ENCODE measurements around the gene RTRAF. TPM values are rescaled to one million over a fixed set of nuclear protein-coding genes. Genes with fewer than 3 reads are reported as not detected.
A peak's percentile ranks its signal among the peaks of the same experiment; 100 is the strongest.

RTRAF gene
- total and polyA plus RNA-seq, 9 donors, result 47.4 to 223 (median 157) TPM

DNA sequence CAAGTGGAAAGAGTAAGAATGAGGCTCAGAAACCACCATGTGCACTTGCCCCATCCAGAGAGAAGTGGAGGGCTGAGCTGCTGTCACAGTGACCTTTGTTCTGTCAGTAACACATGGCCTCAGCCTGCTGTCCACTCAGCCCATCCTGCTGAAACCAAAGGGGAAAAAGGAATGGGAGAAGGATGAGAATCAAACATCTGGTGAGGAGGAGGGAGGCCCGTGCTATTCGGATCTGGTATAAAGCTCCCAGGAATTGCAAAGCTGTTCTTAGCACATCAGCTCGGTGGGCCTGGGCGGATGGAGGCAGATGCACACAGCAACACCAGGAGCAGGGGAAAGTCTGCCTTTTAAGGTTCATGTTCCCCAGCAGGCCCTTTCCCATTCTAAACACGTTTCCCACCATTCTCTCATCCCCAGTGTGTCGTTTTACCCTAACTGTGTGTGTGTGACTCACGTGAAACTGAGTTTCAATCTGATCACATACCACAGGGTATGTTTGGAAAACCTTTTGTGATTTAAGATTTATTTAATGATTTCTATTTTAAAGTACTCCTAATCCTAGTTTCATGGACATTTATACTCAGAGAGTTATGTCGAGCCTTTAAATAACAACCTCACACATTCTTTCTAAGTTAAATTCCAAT is 36.8 kb downstream of the RTRAF start:
- Histone ChIP-seq H3K27ac (no peak overlapping the region), H3K9me3 (no peaks in the 10 kb centered on the region), H3K36me3 (no peaks in the 10 kb centered on the region), H3K27me3 (no peaks in the 10 kb centered on the region), H3K4me3 (no peak overlapping the region), H3K4me1 (ENCODE audit: insufficient read depth) (peaks cover 14% of the 10 kb centered on the region)
- intact Hi-C loops (cut with DNase I), result no loop called here
- DNase-seq, result no peak
- WGBS, 3 donors, result 78 to 84% (median 78%) methylated on average over 8 of the region's 8 CpGs
- TF ChIP-seq EP300 (IDR thresholded peaks at IDR 0.05) (no peak), POLR2A (IDR thresholded peaks at IDR 0.05) (no peak)
- TF ChIP-seq, protein P1, sequence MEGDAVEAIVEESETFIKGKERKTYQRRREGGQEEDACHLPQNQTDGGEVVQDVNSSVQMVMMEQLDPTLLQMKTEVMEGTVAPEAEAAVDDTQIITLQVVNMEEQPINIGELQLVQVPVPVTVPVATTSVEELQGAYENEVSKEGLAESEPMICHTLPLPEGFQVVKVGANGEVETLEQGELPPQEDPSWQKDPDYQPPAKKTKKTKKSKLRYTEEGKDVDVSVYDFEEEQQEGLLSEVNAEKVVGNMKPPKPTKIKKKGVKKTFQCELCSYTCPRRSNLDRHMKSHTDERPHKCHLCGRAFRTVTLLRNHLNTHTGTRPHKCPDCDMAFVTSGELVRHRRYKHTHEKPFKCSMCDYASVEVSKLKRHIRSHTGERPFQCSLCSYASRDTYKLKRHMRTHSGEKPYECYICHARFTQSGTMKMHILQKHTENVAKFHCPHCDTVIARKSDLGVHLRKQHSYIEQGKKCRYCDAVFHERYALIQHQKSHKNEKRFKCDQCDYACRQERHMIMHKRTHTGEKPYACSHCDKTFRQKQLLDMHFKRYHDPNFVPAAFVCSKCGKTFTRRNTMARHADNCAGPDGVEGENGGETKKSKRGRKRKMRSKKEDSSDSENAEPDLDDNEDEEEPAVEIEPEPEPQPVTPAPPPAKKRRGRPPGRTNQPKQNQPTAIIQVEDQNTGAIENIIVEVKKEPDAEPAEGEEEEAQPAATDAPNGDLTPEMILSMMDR (IDR thresholded peaks at IDR 0.05), result no peak

DNA sequence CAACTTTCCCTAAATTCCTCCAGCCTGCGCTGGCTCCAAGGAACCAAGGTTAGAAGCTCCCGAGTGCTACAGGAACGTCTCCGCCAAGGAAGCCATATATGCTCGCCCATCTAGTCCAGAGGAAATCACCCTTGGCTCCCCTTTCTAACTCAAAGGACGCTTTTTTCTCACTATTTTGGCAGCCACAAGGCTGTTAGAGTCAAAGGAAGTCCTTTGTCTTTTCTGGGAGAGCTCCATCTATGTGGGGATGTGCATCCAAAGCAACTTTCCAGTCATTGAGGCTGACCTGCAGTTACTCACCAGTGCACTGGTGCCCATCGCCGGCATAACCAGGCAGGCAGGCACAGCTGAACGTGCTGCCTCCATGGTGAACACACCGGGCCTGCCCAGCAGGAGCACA is 37.6 kb downstream of the RTRAF start:
- TF ChIP-seq EP300 (IDR thresholded peaks at IDR 0.05), result no peak
- TF ChIP-seq, protein P1 (IDR thresholded peaks at IDR 0.05), result no peak
- TF ChIP-seq POLR2A (IDR thresholded peaks at IDR 0.05), result no peak
- intact Hi-C loops (cut with DNase I), result no loop called here
- H3K27me3 ChIP-seq, result no peaks in the 10 kb centered on the region
- H3K27ac ChIP-seq, result no peak overlapping the region
- H3K4me1 ChIP-seq (ENCODE audit: insufficient read depth), result peaks cover 11% of the 10 kb centered on the region
- no peak for DNase-seq
- 90 to 92% (median 91%) methylated on average over 10 of the region's 10 CpGs for WGBS, 3 donors
- no peak overlapping the region for H3K4me3 ChIP-seq
- no peaks in the 10 kb centered on the region for H3K36me3 ChIP-seq
- no peaks in the 10 kb centered on the region for H3K9me3 ChIP-seq

DNA sequence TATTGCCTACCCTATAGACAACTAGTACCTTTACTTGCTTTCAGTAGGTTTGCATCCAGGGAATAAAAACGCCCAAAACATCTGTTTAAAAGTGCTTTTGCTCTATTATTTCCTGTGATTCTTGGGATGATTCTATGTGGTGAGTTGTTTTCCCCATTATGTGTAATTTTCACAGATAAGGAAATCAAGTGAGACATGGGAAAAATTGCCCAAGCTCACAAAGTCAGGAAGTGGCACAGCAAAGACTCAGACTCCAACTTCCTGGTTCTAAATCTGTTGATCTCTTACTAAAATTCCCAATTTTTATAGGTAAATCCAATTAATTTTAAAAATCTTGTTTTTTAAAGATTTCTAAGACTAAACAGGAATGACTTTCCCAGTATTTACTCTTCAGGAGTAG is 40.5 kb downstream of the RTRAF start:
- intact Hi-C loops (cut with DNase I), result no loop called here
- TF ChIP-seq, protein P1 (IDR thresholded peaks at IDR 0.05), result no peak
- TF ChIP-seq EP300 (IDR thresholded peaks at IDR 0.05) (no peak), POLR2A (IDR thresholded peaks at IDR 0.05) (no peak)
- H3K27ac ChIP-seq, result peak overlapping the region in 1 of 2 donors; percentile 4

DNA sequence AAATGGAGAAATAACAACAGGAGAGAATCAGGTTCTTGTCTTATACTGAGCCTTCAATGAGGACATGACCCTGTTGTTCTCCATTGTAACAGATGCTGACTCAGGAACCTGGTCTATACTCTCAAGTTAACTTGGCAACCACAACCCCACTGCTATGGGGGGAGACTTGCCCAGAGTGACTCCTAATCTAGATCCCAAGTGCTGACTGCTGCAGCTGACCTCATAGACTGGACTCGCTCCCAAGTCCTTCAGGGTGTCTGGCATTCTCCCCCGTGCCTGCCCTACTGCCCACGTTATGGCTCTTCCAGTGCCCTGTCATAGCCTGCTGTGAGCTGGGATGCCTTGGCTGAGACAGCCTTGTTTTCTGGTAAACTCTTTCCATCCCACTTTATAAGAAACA is 42.4 kb downstream of the RTRAF start:
- WGBS, 3 donors, result 45 to 50% (median 50%) methylated on average over 3 of the region's 3 CpGs
- no peak overlapping the region for H3K27ac ChIP-seq
- H3K36me3 ChIP-seq, result no peaks in the 10 kb centered on the region
- DNase-seq, result no peak
- no peak overlapping the region for H3K4me3 ChIP-seq
- TF ChIP-seq EP300 (IDR thresholded peaks at IDR 0.05), result no peak
- no peak for TF ChIP-seq POLR2A (IDR thresholded peaks at IDR 0.05)
- TF ChIP-seq, protein P1 (IDR thresholded peaks at IDR 0.05), result no peak
- peaks cover 13% of the 10 kb centered on the region for H3K4me1 ChIP-seq (ENCODE audit: insufficient read depth)
- no peaks in the 10 kb centered on the region for H3K27me3 ChIP-seq
- H3K9me3 ChIP-seq, result no peaks in the 10 kb centered on the region
- intact Hi-C loops (cut with DNase I), result no loop called here

More for the DNA sequence above, 40.5 kb downstream of the RTRAF start:
- Histone ChIP-seq H3K9me3 (no peaks in the 10 kb centered on the region), H3K27me3 (no peaks in the 10 kb centered on the region), H3K4me3 (no peak overlapping the region), H3K36me3 (no peaks in the 10 kb centered on the region), H3K4me1 (ENCODE audit: insufficient read depth) (peaks cover 15% of the 10 kb centered on the region)
- WGBS, 3 donors, result 55 to 60% (median 56%) methylated on average over 1 of the region's 1 CpG
- DNase-seq, result no peak

All from ovary (tissue), 9 donors.